Coronary artery (tissue), 2 donors: ENCODE measurements around the gene ENOX1.

ENCODE experiments used
- DNase-seq: peaks from one replicate; pipeline ENCODE4 v3.0.0-alpha.2; 2017; ENCODE audit warnings: low spot score
- H3K27ac ChIP-seq, 2 donors: fragments of 200-600 bp; sonication (generic); one replicate each; pipeline ENCODE4 v1.5.1; 2016 to 2019
- H3K4me3 ChIP-seq: fragments of 200-600 bp; sonication (generic); 2 replicates; pipeline ENCODE4 v1.5.1; 2016; ENCODE audit warnings: mild to moderate bottlenecking, moderate library complexity
- TF ChIP-seq, protein P1 (sequence below): fragments of 200-600 bp; sonication (generic); IDR thresholded peaks from one replicate; pipeline ENCODE4 v1.5.1; 2019; ENCODE audit warnings: antibody characterized with exemption

Gene ENOX1

DNA sequence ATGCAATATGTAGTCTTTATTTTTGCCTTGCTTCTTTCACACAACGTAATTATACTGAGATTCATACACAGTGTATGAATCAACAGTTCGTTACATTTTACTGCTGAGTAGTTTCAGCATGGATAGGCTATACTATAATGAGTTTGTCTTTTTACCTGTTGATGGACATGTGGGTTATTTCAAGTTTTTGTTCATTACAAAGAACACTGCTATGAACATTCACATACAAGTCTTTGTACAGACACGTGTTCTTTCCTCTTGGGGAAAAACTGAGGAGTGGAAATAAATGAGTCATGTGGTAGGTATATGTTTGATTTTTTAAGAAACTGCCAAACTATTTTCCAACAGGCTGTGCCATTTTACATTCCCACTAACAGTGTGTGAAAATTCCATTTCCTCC is 35.1 kb downstream of the ENOX1 start:
- TF ChIP-seq, protein P1, sequence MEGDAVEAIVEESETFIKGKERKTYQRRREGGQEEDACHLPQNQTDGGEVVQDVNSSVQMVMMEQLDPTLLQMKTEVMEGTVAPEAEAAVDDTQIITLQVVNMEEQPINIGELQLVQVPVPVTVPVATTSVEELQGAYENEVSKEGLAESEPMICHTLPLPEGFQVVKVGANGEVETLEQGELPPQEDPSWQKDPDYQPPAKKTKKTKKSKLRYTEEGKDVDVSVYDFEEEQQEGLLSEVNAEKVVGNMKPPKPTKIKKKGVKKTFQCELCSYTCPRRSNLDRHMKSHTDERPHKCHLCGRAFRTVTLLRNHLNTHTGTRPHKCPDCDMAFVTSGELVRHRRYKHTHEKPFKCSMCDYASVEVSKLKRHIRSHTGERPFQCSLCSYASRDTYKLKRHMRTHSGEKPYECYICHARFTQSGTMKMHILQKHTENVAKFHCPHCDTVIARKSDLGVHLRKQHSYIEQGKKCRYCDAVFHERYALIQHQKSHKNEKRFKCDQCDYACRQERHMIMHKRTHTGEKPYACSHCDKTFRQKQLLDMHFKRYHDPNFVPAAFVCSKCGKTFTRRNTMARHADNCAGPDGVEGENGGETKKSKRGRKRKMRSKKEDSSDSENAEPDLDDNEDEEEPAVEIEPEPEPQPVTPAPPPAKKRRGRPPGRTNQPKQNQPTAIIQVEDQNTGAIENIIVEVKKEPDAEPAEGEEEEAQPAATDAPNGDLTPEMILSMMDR = no peak

GRCh38 chr13:43749503-43749902 is 37.3 kb downstream of the ENOX1 start:
- H3K27ac ChIP-seq = no peak overlapping the region
- DNase-seq = no peak
- TF ChIP-seq, protein P1 = no peak
- no peak overlapping the region for H3K4me3 ChIP-seq

More for the DNA sequence above, 35.1 kb downstream of the ENOX1 start:
- no peak overlapping the region for H3K27ac ChIP-seq
- H3K4me3 ChIP-seq = no peak overlapping the region
- no peak for DNase-seq

DNA sequence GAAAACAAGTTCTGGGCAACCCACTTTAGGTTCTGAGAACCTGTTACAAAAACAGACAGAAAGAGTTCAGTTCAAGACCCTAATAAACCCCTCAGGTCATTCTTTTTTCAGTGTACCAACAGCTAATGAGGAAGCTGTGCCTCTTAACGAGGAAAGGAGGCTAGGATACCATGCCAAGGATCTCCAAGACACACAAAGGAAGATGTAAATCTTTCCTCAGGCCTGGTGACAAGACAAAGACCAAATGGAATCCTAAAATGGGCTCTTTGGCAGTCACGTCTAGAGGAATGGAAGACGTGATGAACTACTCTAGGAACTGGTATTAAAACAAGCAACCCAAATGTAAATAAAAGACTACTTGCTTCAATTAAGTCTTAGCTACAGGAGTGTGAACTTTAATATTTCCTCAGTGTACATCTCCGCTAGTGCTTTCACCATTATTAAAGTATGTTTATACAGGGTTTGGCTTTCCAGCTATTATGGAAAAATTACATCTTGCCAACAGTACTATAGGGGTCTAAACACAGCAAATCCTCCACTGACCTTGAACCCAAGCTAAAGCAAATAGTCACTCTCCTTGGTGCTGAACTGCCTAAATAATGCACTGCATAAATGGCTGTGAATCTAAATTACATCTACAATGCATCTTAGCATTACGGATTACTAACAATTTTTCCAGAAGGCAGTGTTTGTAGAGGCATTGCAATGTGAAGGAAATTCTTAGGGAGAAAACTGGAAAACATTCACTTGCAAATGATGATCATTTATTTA is 42.3 kb downstream of the ENOX1 start:
- Histone ChIP-seq H3K4me3 (no peak overlapping the region), H3K27ac (no peak overlapping the region)
- DNase-seq = no peak
- TF ChIP-seq, protein P1 = no peak

DNA sequence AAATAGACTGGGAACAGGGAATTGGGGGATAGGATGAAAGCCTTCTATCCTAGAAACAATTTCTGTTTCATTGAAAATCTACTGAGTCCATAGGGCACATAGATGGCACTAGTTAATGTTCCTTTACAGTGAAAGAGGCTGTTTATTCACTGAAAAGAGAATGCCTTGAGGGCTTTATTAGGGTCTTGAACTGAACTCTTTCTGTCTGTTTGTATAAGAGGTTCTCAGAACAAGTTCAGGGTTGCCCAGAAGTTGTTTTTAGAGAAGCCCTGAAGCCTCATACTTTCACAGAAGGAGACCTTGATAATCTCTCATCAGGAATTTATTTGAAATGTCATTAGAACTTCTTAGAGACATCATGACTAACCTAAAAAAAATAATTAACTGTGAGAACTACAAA is 43.9 kb downstream of the ENOX1 start:
- Histone ChIP-seq H3K27ac (no peak overlapping the region), H3K4me3 (no peak overlapping the region)
- TF ChIP-seq, protein P1 = no peak
- DNase-seq = no peak

DNA sequence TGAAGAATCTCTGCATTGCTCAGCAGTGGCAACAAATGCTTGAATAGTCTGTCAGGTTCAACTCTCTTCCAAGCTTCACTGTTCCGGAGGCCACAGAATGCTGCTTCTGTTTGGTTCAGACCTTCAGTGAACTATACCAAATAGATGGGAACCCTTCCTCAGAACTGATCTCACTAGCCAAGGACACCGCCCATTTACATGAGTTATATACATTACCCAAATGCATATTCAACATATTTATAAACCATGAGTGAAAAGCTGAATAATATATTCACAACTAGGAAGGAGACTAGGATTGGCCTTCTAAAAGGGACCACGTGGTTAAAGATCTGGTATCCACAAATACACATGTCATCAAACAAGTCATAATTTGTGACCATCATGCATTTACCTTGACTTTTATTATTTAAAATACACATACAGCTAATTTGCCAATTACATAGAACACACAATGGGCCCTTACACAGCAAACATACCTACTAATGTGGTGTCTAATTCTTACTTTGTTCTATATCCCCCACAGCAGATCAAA is 49.3 kb downstream of the ENOX1 start:
- Histone ChIP-seq H3K27ac (no peak overlapping the region), H3K4me3 (no peak overlapping the region)
- TF ChIP-seq, protein P1 = no peak
- no peak for DNase-seq

- DNase-seq = no peak
- TF ChIP-seq, protein P1 = no peak
- H3K27ac ChIP-seq = no peak overlapping the region
- no peak overlapping the region for H3K4me3 ChIP-seq
These were observed 54.0 kb downstream of the ENOX1 start for GRCh38 chr13:43732726-43733125.

GRCh38 chr13:43731296-43731695 is 55.5 kb downstream of the ENOX1 start:
- H3K27ac ChIP-seq = no peak overlapping the region
- no peak for DNase-seq
- TF ChIP-seq, protein P1 = no peak
- H3K4me3 ChIP-seq = no peak overlapping the region
